MCF 10A (cell line): ENCODE data around the gene LRP1B. TPM values are rescaled to one million over a fixed set of nuclear protein-coding genes. Genes with fewer than 3 reads are reported as not detected.

ENCODE experiments used
- BruUV-seq: library from RNA; stranded (reverse); fragments of 400-500 nt; replicated peaks from 2 replicates; lab custom pipeline; 2021; lab: Mats Ljungman, UMichigan
- CTCF ChIA-PET: fragments of 300-600 bp; sonication (Branson Sonifier 250); formaldehyde crosslinking; extraction: SDS; loops from one replicate; lab custom pipeline; 2021; ENCODE audit warnings: antibody characterized with exemption, inconsistent platforms; lab: Yijun Ruan, JAX
- POLR2A ChIA-PET: fragments of 300-600, 350-650 bp; sonication (Branson Sonifier 250); formaldehyde crosslinking; extraction: SDS; loops from one replicate; lab custom pipeline; 2020; ENCODE audit warnings: antibody characterized with exemption, inconsistent platforms; lab: Yijun Ruan, JAX
- DNase-seq: peaks from one replicate; pipeline ENCODE4 v3.0.0-alpha.2; 2018; ENCODE audit not compliant: unreplicated experiment
- H3K27ac Mint-ChIP-seq: one replicate; pipeline ENCODE4 v1.8.0; 2022; ENCODE audit warnings: mild to moderate bottlenecking, low read depth, mixed read lengths; ENCODE audit not compliant: unreplicated experiment
- H3K27me3 Mint-ChIP-seq: one replicate; pipeline ENCODE4 v1.8.0; 2022; ENCODE audit warnings: mixed read lengths; ENCODE audit not compliant: insufficient read depth, unreplicated experiment
- H3K36me3 Mint-ChIP-seq: one replicate; pipeline ENCODE4 v1.8.0; 2022; ENCODE audit warnings: mild to moderate bottlenecking, moderate library complexity, mixed read lengths; ENCODE audit not compliant: insufficient read depth, unreplicated experiment
- H3K4me1 Mint-ChIP-seq: one replicate; pipeline ENCODE4 v1.8.0; 2022; ENCODE audit warnings: mixed read lengths; ENCODE audit not compliant: insufficient read depth, unreplicated experiment
- H3K4me3 Mint-ChIP-seq: one replicate; pipeline ENCODE4 v1.8.0; 2022; ENCODE audit warnings: mild to moderate bottlenecking, moderate library complexity, mixed read lengths; ENCODE audit not compliant: unreplicated experiment
- H3K9me3 Mint-ChIP-seq: one replicate; pipeline ENCODE4 v1.8.0; 2022; ENCODE audit warnings: mixed read lengths; ENCODE audit not compliant: unreplicated experiment
- CTCF ChIP-seq: fragments of 200-600 bp; IDR thresholded peaks from one replicate; pipeline ENCODE4 v1.8.0; 2022; ENCODE audit warnings: antibody characterized with exemption, mild to moderate bottlenecking; ENCODE audit not compliant: unreplicated experiment
- intact Hi-C: fragments of 100-400 bp; cut with micrococcal nuclease; formaldehyde crosslinking; loops from 2 replicates; pipeline ENCODE4 v1.14.1; 2022
- total RNA-seq: library from RNA; stranded (reverse); gene quantifications from 2 replicates; pipeline ENCODE4 v1.2.3, GENCODE V29; 2022

LRP1B gene
- total RNA-seq, 1 experiment from 2014 or later = not detected

GRCh38 chr2:140892911-140893637 is 1237.7 kb downstream of the LRP1B start:
- no TSS peak for BruUV-seq
- H3K27ac Mint-ChIP-seq = peak overlapping the region; percentile 71
- no peak for DNase-seq
- ChIA-PET POLR2A (interaction anchor here (1.1 to 1.2 kb wide), 2 partner anchors 12 to 128 kb away, joined by 3 read pairs; no protein-coding TSS in a partner anchor), CTCF (interaction anchor here (0.6 to 1.1 kb wide), 3 partner anchors 11 to 217 kb away, joined by 3 to 4 read pairs (median 3); no protein-coding TSS in a partner anchor)
- peaks cover 12% of the 10 kb centered on the region for H3K4me1 Mint-ChIP-seq
- H3K36me3 Mint-ChIP-seq = no peaks in the 10 kb centered on the region
- H3K9me3 Mint-ChIP-seq = no peaks in the 10 kb centered on the region
- no peaks in the 10 kb centered on the region for H3K27me3 Mint-ChIP-seq
- no peak for TF ChIP-seq CTCF
- no peak overlapping the region for H3K4me3 Mint-ChIP-seq
- intact Hi-C loops = no loop called here

GRCh38 chr2:140892436-140892835 is 1238.4 kb downstream of the LRP1B start:
- Mint-ChIP-seq H3K4me1 (peaks cover 12% of the 10 kb centered on the region), H3K9me3 (no peaks in the 10 kb centered on the region), H3K36me3 (no peaks in the 10 kb centered on the region), H3K27me3 (no peaks in the 10 kb centered on the region), H3K27ac (no peak overlapping the region), H3K4me3 (no peak overlapping the region)
- ChIA-PET POLR2A (no interaction called here), CTCF (interaction anchor here (0.6 to 1.1 kb wide), 2 partner anchors 11 to 217 kb away, joined by 3 to 4 read pairs; no protein-coding TSS in a partner anchor)
- BruUV-seq = no TSS peak
- intact Hi-C loops = no loop called here
- no peak for DNase-seq
- TF ChIP-seq CTCF = no peak

GRCh38 chr2:140891614-140892212 is 1239.1 kb downstream of the LRP1B start:
- no peak for DNase-seq
- CTCF ChIA-PET = no interaction called here
- Mint-ChIP-seq H3K9me3 (no peaks in the 10 kb centered on the region), H3K36me3 (no peaks in the 10 kb centered on the region), H3K27me3 (no peaks in the 10 kb centered on the region), H3K4me3 (no peak overlapping the region), H3K27ac (no peak overlapping the region), H3K4me1 (peaks cover 12% of the 10 kb centered on the region)
- peak; percentile 17 for TF ChIP-seq CTCF
- no TSS peak for BruUV-seq
- POLR2A ChIA-PET = no interaction called here
- intact Hi-C loops = no loop called here
